IPS DF 19.7 (cell line): ENCODE data around the gene CLSTN1.
A peak's percentile ranks its signal among the peaks of the same experiment; 100 is the strongest.
"Not testable (repeated sequence)": the region's sequence is repeated elsewhere in the genome, so short reads cannot be mapped to it uniquely, and the experiment has no call there.

Experiments
- DNase-seq: peaks from one replicate; pipeline ENCODE4 v3.0.0-alpha.2; 2013; ENCODE audit warnings: low read depth, low spot score

CLSTN1 gene

GRCh38 chr1:9714257-9714718, 109.5 kb downstream of the CLSTN1 start:
- DNase-seq: peak; percentile 75

GRCh38 chr1:9712767-9713166, 111.0 kb downstream of the CLSTN1 start:
- not testable (repeated sequence) for DNase-seq

GRCh38 chr1:9711466-9712020, 112.2 kb downstream of the CLSTN1 start:
- no peak for DNase-seq

- DNase-seq: no peak
Observed at GRCh38 chr1:9710037-9710436, 113.7 kb downstream of the CLSTN1 start.

GRCh38 chr1:9706178-9706577, 117.6 kb downstream of the CLSTN1 start:
- DNase-seq: no peak

- no peak for DNase-seq
Observed at GRCh38 chr1:9705337-9706093, 118.2 kb downstream of the CLSTN1 start.

- DNase-seq: no peak
Observed at GRCh38 chr1:9703681-9704080, 120.1 kb downstream of the CLSTN1 start.

- DNase-seq: no peak
Observed at GRCh38 chr1:9703165-9703509, 120.6 kb downstream of the CLSTN1 start.

GRCh38 chr1:9701665-9702064, 122.1 kb downstream of the CLSTN1 start:
- no peak for DNase-seq

- no peak for DNase-seq
Observed at GRCh38 chr1:9700340-9700739, 123.4 kb downstream of the CLSTN1 start.

GRCh38 chr1:9699361-9699760, 124.4 kb downstream of the CLSTN1 start:
- DNase-seq: no peak

- DNase-seq: no peak
Observed at GRCh38 chr1:9696793-9697192, 127.0 kb downstream of the CLSTN1 start.

GRCh38 chr1:9691691-9692090, 132.1 kb downstream of the CLSTN1 start:
- no peak for DNase-seq

GRCh38 chr1:9691108-9691445, 132.7 kb downstream of the CLSTN1 start:
- no peak for DNase-seq

- no peak for DNase-seq
Observed at GRCh38 chr1:9690440-9691107, 133.2 kb downstream of the CLSTN1 start.

- no peak for DNase-seq
Observed at GRCh38 chr1:9689971-9690381, 133.8 kb downstream of the CLSTN1 start.

GRCh38 chr1:9689011-9689706, 134.6 kb downstream of the CLSTN1 start:
- no peak for DNase-seq

- DNase-seq: no peak
Observed at GRCh38 chr1:9688599-9688998, 135.2 kb downstream of the CLSTN1 start.

GRCh38 chr1:9687874-9688582, 135.7 kb downstream of the CLSTN1 start:
- DNase-seq: no peak

GRCh38 chr1:9687120-9687873, 136.5 kb downstream of the CLSTN1 start:
- DNase-seq: no peak

- no peak for DNase-seq
Observed at GRCh38 chr1:9684801-9685200, 139.0 kb downstream of the CLSTN1 start.
